Endodermal cell (in vitro differentiated cells): ENCODE measurements around the gene NFAM1. TPM values are rescaled to one million over a fixed set of nuclear protein-coding genes. Genes with fewer than 3 reads are reported as not detected.

ENCODE experiments used
- DNase-seq: peaks from one replicate; pipeline ENCODE4 v3.0.0-alpha.2; 2017
- H3K27ac ChIP-seq: 2 replicates; pipeline ENCODE4 v1.5.1; 2013; ENCODE audit warnings: mild to moderate bottlenecking, low read depth, low read length, moderate library complexity
- H3K27me3 ChIP-seq: 2 replicates; pipeline ENCODE4 v1.6.1; 2013; ENCODE audit warnings: mild to moderate bottlenecking, low read length, moderate library complexity; ENCODE audit not compliant: insufficient read depth, control insufficient read depth, poor library complexity, severe bottlenecking
- H3K36me3 ChIP-seq: 2 replicates; pipeline ENCODE4 v1.7.0; 2013; ENCODE audit warnings: mild to moderate bottlenecking, low read length, moderate library complexity; ENCODE audit not compliant: control insufficient read depth, insufficient read depth
- H3K4me1 ChIP-seq: one replicate; pipeline ENCODE4 v1.7.0; 2013; ENCODE audit warnings: low read length; ENCODE audit not compliant: control insufficient read depth, insufficient read depth
- H3K4me3 ChIP-seq: 2 replicates; pipeline ENCODE4 v1.5.1; 2013; ENCODE audit warnings: mild to moderate bottlenecking, low read length, moderate library complexity
- H3K9ac ChIP-seq: 2 replicates; pipeline ENCODE4 v1.6.1; 2013; ENCODE audit warnings: mild to moderate bottlenecking, low read length, moderate library complexity; ENCODE audit not compliant: poor library complexity, severe bottlenecking; ENCODE audit errors: extremely low read depth
- H3K9me3 ChIP-seq: 2 replicates; pipeline ENCODE4 v1.6.1; 2013; ENCODE audit warnings: mild to moderate bottlenecking, low read length, moderate library complexity; ENCODE audit not compliant: control insufficient read depth
- H3K27ac Mint-ChIP-seq: 2 replicates; pipeline ENCODE4 v1.8.0; 2020; ENCODE audit warnings: mixed read lengths
- H3K27me3 Mint-ChIP-seq: 2 replicates; pipeline ENCODE4 v1.8.0; 2021; ENCODE audit warnings: mild to moderate bottlenecking, mixed read lengths; ENCODE audit not compliant: insufficient read depth
- H3K36me3 Mint-ChIP-seq: 2 replicates; pipeline ENCODE4 v1.8.0; 2020; ENCODE audit warnings: low read depth, mixed read lengths
- H3K4me1 Mint-ChIP-seq: 2 replicates; pipeline ENCODE4 v1.8.0; 2020; ENCODE audit warnings: mixed read lengths
- H3K4me3 Mint-ChIP-seq: 2 replicates; pipeline ENCODE4 v1.8.0; 2020; ENCODE audit warnings: mild to moderate bottlenecking, moderate library complexity, mixed read lengths
- H3K9me3 Mint-ChIP-seq: 2 replicates; pipeline ENCODE4 v1.8.0; 2020; ENCODE audit warnings: mild to moderate bottlenecking, mixed read lengths
- CTCF ChIP-seq: fragments of 200-600 bp; sonication (generic); conservative IDR thresholded peaks from 2 replicates; pipeline ENCODE4 v1.5.0; 2021; ENCODE audit warnings: antibody characterized with exemption, mild to moderate bottlenecking
- WGBS, 2 experiments: methylation state at CpG; one replicate each; pipeline versions ENCODE4 v1.1.5 to v1.1.7; 2013; ENCODE audit warnings: missing lambda C conversion rate in 2 of 2, mixed read lengths in 1 of 2; ENCODE audit not compliant: insufficient coverage in 1 of 2, insufficient read length in 1 of 2; 5-methylcytosine and 5-hydroxymethylcytosine counted together
- total RNA-seq, 2 donors: library from RNA; stranded (reverse); fragmentation: NEBNext Ultra II Directional in 1 of 2; extraction: Animal tissue kit (Norgen Biotek cat#: 25700) in 1 of 2; gene quantifications; 2 replicates in 1 of 2; 3 replicates in 1 of 2; pipeline ENCODE4 v1.2.1, GENCODE V29; 2021

NFAM1 gene
- total RNA-seq, 2 donors from 2014 or later = 0.92 to 1.1 TPM

GRCh38 chr22:42367980-42368378 lies 64.2 kb downstream of the NFAM1 start:
- no peaks in the 10 kb centered on the region for H3K9me3 ChIP-seq
- H3K4me1 ChIP-seq = peaks cover 7% of the 10 kb centered on the region
- DNase-seq = no peak
- no peak overlapping the region for H3K27ac ChIP-seq
- no peak for TF ChIP-seq CTCF
- Mint-ChIP-seq H3K27me3 (peaks cover 15% of the 10 kb centered on the region), H3K27ac (peak overlapping the region; percentile 30), H3K4me3 (peak overlapping the region; percentile 75), H3K4me1 (peaks cover 47% of the 10 kb centered on the region), H3K36me3 (no peaks in the 10 kb centered on the region), H3K9me3 (no peaks in the 10 kb centered on the region)
- no peaks in the 10 kb centered on the region for H3K36me3 ChIP-seq
- peaks cover 22% of the 10 kb centered on the region for H3K27me3 ChIP-seq
- 3 to 6% methylated on average over 6 to 11 of the region's 11 CpGs for WGBS, 2 experiments
- no peak overlapping the region for H3K9ac ChIP-seq
- peak overlapping the region; percentile 83 for H3K4me3 ChIP-seq

- no peak overlapping the region for H3K9ac ChIP-seq
- Mint-ChIP-seq H3K27me3 (peaks cover 15% of the 10 kb centered on the region), H3K36me3 (no peaks in the 10 kb centered on the region), H3K27ac (no peak overlapping the region), H3K9me3 (no peaks in the 10 kb centered on the region), H3K4me3 (peak overlapping the region; percentile 75), H3K4me1 (peaks cover 49% of the 10 kb centered on the region)
- H3K4me3 ChIP-seq = no peak overlapping the region
- H3K27me3 ChIP-seq = peaks cover 22% of the 10 kb centered on the region
- TF ChIP-seq CTCF = no peak
- H3K36me3 ChIP-seq = no peaks in the 10 kb centered on the region
- no peak for DNase-seq
- WGBS, 2 experiments = 80 to 86% methylated on average over 4 to 8 of the region's 8 CpGs
- no peaks in the 10 kb centered on the region for H3K9me3 ChIP-seq
- peaks cover 7% of the 10 kb centered on the region for H3K4me1 ChIP-seq
- no peak overlapping the region for H3K27ac ChIP-seq
Observed at GRCh38 chr22:42366806-42367581, 65.2 kb downstream of the NFAM1 start.

DNA sequence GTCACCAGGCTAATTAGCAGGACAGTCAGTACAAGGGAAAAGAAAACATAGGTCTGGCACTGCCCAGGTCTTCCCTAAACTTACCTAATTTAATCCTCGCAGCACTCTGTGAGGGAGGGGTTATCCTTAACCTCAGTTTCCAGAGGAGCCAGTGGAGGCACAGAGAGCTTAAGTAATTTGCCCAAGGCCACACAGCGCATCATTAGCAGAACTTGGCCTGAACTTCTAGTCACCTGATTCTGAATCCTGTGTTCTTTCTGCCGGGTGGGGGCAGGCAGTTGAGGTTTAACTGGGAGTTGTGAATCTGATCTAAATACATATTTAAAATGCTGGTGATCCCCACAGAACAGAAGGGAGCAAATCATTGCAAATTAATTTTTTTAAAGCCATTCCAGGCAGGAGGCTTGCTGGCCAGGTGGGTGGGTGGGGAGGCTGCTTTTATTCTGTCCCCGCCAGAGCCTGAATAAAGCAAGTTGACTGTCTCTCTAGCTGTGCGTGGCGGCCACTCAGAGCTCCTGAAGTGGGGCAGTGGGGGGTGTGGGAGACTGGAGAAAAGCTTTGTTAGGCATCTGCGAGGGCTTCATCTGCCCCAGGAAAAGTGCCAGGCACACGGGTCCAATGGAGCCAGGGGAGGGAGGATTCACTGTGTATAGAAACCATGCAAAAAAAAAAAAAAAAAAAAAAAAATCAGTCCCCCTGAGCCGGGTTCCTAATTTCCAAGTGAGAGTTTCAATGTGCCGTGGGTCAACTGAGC lies 66.1 kb downstream of the NFAM1 start:
- Mint-ChIP-seq H3K27ac (peak overlapping the region; percentile 88), H3K4me1 (peaks cover 45% of the 10 kb centered on the region), H3K9me3 (no peaks in the 10 kb centered on the region), H3K4me3 (peak overlapping the region; percentile 32), H3K36me3 (no peaks in the 10 kb centered on the region), H3K27me3 (peaks cover 13% of the 10 kb centered on the region)
- 66 to 67% methylated on average over 7 to 10 of the region's 10 CpGs for WGBS, 2 experiments
- TF ChIP-seq CTCF = no peak
- H3K4me1 ChIP-seq = peaks cover 7% of the 10 kb centered on the region
- no peaks in the 10 kb centered on the region for H3K36me3 ChIP-seq
- no peaks in the 10 kb centered on the region for H3K9me3 ChIP-seq
- H3K4me3 ChIP-seq = no peak overlapping the region
- peak overlapping the region; percentile 94 for H3K27ac ChIP-seq
- H3K9ac ChIP-seq = no peak overlapping the region
- H3K27me3 ChIP-seq = peaks cover 22% of the 10 kb centered on the region
- DNase-seq = no peak
